Myocyte (in vitro differentiated cells): ENCODE measurements around the gene MPO. TPM values are rescaled to one million over a fixed set of nuclear protein-coding genes. Genes with fewer than 3 reads are reported as not detected.

Experiments used
- DNase-seq: peaks from one replicate; pipeline ENCODE4 v3.0.0-alpha.2; 2012; ENCODE audit warnings: low read depth
- total RNA-seq: library from RNA; depleted of rRNA; stranded (reverse); fragments of >200 nt; gene quantifications from 2 replicates; pipeline ENCODE4 v1.2.3, GENCODE V29; 2014

The MPO gene
- total RNA-seq, 1 donor from 2014 or later = 0.05 TPM

- no peak for DNase-seq
Measured at GRCh38 chr17:58265902-58266875, 14.5 kb downstream of the MPO start.

- no peak for DNase-seq
Measured at GRCh38 chr17:58265271-58265670, 15.5 kb downstream of the MPO start.

GRCh38 chr17:58264407-58265103 is 16.2 kb downstream of the MPO start:
- DNase-seq = no peak

GRCh38 chr17:58263773-58264172 is 17.0 kb downstream of the MPO start:
- DNase-seq = no peak

GRCh38 chr17:58262149-58262548 is 18.6 kb downstream of the MPO start:
- DNase-seq = no peak

GRCh38 chr17:58254803-58255202 is 25.9 kb downstream of the MPO start:
- DNase-seq = no peak

GRCh38 chr17:58253082-58253481 is 27.7 kb downstream of the MPO start:
- no peak for DNase-seq

GRCh38 chr17:58252141-58252540 is 28.6 kb downstream of the MPO start:
- DNase-seq = no peak

GRCh38 chr17:58250344-58251011 is 30.3 kb downstream of the MPO start:
- DNase-seq = no peak

GRCh38 chr17:58249270-58250133 is 31.2 kb downstream of the MPO start:
- DNase-seq = peak; percentile 60

- no peak for DNase-seq
Measured at GRCh38 chr17:58248955-58249269, 31.8 kb downstream of the MPO start.

- no peak for DNase-seq
Measured at GRCh38 chr17:58247511-58248363, 33.0 kb downstream of the MPO start.

GRCh38 chr17:58246781-58247180 is 34.0 kb downstream of the MPO start:
- no peak for DNase-seq

GRCh38 chr17:58246104-58246740 is 34.5 kb downstream of the MPO start:
- DNase-seq = no peak

GRCh38 chr17:58245428-58246103 is 35.2 kb downstream of the MPO start:
- no peak for DNase-seq

- no peak for DNase-seq
Measured at GRCh38 chr17:58244963-58245362, 35.8 kb downstream of the MPO start.

- DNase-seq = no peak
Measured at GRCh38 chr17:58242171-58242784, 38.5 kb downstream of the MPO start.

GRCh38 chr17:58239987-58240386 is 40.7 kb downstream of the MPO start:
- no peak for DNase-seq
